ENCODE results near the gene PIF1.

GRCh38 chr15:64810497-64811326 is 14.7 kb downstream of the PIF1 start:
- no peak for TF ChIP-seq CTCF (conservative IDR thresholded peaks at IDR 0.05; ENCODE audit: low read length)
- no peak for TF ChIP-seq EZH2phosphoT487 (IDR thresholded peaks at IDR 0.05; ENCODE audit: borderline replicate concordance, low read depth, low read length)
